GM12872 (cell line): ENCODE data around the gene GPC6.

Experiments used
- TF ChIP-seq, protein P1 (sequence below): IDR thresholded peaks from 3 replicates; pipeline ENCODE4 v1.5.1; 2011; ENCODE audit warnings: low read depth, mild to moderate bottlenecking, low read length, moderate library complexity; ENCODE audit not compliant: insufficient read depth

GPC6 gene

DNA sequence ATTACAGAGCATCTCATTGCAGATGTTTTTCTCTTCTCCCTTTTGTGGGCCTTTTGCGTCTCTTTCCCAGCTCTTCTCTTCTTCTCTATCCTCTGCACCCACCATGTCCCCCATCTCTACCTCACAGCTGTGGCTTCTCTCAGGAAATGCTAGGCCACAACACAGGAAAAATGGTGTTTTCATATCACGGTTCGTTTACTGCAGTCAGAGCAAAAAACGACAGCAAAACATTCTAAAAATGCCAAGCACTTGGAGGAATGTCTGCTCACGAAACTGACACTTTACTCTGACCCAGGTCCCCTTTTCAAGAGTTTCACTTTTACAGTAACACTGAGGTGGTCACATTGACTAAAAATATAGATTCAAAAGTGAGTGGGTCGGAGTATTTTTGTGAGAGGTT lies 1100.7 kb downstream of the GPC6 start:
- TF ChIP-seq, protein P1, sequence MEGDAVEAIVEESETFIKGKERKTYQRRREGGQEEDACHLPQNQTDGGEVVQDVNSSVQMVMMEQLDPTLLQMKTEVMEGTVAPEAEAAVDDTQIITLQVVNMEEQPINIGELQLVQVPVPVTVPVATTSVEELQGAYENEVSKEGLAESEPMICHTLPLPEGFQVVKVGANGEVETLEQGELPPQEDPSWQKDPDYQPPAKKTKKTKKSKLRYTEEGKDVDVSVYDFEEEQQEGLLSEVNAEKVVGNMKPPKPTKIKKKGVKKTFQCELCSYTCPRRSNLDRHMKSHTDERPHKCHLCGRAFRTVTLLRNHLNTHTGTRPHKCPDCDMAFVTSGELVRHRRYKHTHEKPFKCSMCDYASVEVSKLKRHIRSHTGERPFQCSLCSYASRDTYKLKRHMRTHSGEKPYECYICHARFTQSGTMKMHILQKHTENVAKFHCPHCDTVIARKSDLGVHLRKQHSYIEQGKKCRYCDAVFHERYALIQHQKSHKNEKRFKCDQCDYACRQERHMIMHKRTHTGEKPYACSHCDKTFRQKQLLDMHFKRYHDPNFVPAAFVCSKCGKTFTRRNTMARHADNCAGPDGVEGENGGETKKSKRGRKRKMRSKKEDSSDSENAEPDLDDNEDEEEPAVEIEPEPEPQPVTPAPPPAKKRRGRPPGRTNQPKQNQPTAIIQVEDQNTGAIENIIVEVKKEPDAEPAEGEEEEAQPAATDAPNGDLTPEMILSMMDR, result no peak

DNA sequence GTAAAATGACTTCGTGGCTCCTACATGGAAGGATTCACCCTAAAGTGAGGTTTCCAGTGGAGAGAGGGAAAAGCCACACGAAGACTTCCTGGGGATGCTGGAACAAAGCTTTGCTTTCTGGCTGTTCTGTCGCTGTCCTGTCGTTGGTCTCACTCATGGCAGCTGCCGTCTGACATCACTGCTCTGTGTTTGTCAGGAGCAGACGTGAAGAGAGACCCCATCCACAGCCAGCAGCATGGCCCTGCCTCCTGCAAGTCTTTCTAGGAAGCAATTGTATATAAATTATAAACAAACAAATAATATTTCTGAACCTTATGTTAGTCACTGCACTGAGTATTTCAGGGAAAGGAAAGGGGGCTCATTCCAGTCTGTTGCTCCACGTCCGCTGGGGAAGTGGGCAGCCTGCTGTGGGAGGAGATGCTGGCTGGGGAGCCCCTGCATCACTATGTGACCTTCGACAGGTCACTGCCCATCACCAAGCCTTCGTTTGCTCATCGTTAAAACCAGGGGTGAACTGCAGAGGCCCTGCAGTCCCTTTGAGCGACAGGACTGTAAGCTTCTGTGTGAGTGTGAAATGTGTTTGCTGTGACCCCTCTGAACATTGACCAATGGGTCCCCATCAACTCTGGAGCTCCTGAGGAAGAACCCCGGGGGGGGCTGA lies 1101.9 kb downstream of the GPC6 start:
- TF ChIP-seq, protein P1, result no peak

DNA sequence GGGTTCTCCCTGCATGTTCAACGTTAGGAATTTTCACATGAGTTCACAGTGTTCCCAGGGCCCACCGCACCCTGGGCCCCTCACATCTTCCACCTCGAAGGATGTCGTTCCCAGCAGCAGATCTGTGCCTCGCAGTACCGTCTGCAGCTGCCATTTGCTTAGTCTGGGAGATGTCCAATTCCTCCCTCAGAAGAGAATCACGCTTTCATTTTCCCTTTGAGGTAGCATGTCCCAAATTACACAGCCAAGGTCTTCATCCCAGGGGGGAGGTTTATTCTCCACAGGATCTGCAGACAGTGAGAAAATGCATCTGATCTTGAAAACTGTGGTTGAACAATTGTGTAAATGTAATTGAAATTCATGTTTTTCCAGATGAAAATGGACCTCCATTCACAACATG lies 1102.7 kb downstream of the GPC6 start:
- TF ChIP-seq, protein P1, result no peak

DNA sequence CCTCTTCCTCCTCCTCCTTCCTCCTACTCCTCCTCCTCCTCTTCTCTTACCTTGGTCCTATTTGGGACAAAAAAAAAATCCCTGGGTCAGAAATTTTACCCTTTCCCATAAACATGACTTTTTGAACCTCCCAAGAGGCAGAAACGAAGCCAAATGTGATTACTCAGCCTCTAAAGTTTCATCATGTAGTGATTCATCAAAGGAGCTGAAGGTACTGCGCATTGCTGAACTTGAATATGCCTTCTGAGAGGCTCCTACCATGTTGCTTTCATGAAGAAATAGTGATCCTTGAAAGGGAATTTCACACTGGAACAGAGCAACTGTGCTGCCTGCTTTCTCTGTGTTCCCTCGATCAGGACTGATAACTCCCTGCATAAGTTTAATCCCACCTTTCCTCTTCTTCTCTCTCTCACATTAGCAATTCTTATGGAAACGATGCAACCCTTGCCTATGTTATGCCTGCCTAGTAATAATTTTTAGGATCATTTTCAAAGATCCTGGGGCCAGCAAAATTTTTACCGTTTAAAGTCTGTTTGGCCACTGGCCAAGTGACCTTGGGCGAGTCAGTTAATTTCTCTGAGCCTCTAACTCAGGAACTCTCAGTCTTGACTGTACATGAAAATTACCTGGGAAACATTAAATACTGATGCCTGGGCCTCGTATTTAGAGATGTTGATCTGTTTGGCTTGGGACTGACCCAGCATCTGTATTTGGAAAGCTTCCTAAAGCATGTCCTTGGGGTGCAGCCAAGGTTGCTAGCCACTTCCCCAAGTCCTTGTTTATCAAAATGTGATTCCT lies 1103.3 kb downstream of the GPC6 start:
- TF ChIP-seq, protein P1, result no peak

DNA sequence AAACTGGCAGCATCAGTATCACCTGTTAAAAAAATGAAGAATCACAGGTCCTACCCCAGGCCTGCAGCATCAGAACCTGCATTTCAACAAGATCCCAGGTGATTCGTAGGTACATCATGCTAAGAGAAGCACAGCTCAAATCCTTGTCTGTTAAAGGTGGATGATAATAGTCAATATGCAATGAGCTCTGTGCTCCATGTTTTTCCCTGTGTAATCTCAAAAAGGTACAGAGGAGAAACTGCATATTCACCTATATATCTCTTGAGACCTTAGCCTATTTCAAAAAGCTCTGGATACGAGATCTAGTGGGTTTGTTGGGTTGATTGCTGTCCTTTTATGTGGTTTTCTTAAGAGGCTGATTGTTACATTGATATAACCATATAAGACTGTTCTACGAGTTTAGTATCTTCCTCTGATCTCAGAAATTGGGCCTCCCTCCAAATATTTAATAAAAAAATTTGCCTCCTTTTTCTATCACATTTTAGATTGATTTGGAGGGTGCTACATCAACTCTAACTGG lies 1104.0 kb downstream of the GPC6 start:
- TF ChIP-seq, protein P1, result no peak

DNA sequence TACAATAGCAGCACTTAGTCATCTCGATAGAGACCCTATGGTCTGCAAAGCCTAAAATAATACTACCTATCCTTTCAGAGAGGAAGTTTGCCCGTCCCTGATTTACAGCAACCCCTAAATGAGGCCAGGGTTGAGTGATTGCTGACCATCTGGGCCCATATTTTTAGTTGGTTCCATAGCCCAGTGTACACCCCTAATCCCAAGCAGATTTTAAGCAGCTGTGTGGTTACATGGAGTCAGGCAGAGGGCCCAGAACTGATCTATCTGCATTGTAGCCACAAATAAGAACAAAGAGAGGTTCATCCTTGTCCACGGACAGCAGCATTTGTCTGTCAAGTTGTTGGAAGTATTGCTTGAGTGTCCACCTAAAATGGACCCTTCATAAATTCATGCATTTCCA lies 1104.7 kb downstream of the GPC6 start:
- TF ChIP-seq, protein P1, result no peak

DNA sequence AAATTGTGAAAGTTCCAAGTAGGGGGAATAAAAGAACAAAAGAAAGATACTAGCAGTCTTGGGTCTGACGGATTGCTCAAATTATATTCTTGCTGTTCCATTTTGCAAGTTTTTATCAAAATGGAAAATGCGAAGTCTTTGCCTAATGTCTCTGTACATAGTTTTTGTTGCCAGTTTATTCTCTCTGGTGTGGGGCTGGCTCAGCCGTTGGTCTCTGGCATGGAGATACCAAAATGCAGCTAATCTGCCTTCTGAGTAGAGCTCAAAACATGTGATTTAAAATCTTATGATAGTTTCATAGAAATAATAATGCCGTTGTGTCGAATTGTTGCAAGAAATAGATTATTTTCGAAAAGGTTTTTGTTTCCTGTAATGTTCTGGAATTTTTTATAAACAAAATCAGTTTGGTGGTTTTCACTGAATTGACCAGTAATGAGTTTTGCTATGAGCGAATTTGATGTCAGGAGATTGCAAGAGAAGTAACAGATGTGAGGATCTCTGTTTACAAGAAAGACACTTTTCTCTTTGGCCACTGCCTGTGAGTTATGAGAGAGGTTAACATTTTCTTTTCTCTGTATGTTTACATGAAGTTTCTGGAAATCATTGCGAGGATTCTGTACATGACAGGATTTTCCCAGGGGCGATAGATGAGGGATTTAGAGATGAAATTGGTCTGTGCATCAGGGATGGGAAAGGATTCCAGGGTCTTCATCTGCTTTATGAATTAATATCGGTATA lies 1105.9 kb downstream of the GPC6 start:
- TF ChIP-seq, protein P1, result no peak
